NB4 (cell line): ENCODE measurements around the gene SGTA.

Experiments used
- DNase-seq: peaks from one replicate; pipeline ENCODE4 v3.0.0; 2010; ENCODE audit warnings: low read depth
- H3K4me3 ChIP-seq: one replicate; pipeline ENCODE4 v1.5.1; 2011; ENCODE audit warnings: mild to moderate bottlenecking, low read depth, low read length, moderate library complexity
- CTCF ChIP-seq: IDR thresholded peaks from one replicate; pipeline ENCODE4 v1.5.1; 2012; ENCODE audit warnings: low read depth, low read length
- MAX ChIP-seq: IDR thresholded peaks from 2 replicates; pipeline ENCODE4 v1.6.1; 2011; ENCODE audit warnings: low read depth, low read length
- MYC ChIP-seq: IDR thresholded peaks from 2 replicates; pipeline ENCODE4 v1.6.1; 2011; ENCODE audit warnings: low read depth, low read length
- POLR2A ChIP-seq: IDR thresholded peaks from 2 replicates; pipeline ENCODE4 v1.6.1; 2011; ENCODE audit warnings: mild to moderate bottlenecking; ENCODE audit not compliant: insufficient read length; ENCODE audit errors: extremely low read depth

SGTA gene

GRCh38 chr19:2777952-2778683 is 5.0 kb downstream of the SGTA start:
- no peak for TF ChIP-seq MYC
- no peak for TF ChIP-seq MAX
- no peak for TF ChIP-seq POLR2A
- no peak for TF ChIP-seq CTCF
- no peak for DNase-seq
- no peak overlapping the region for H3K4me3 ChIP-seq

GRCh38 chr19:2775556-2776430 is 7.3 kb downstream of the SGTA start:
- H3K4me3 ChIP-seq, result no peak overlapping the region
- DNase-seq, result peak; percentile 73
- TF ChIP-seq MYC, result no peak
- TF ChIP-seq CTCF, result no peak

- TF ChIP-seq CTCF (no peak), POLR2A (no peak), MYC (no peak), MAX (no peak)
- no peak overlapping the region for H3K4me3 ChIP-seq
Observed at GRCh38 chr19:2774953-2775555, 8.0 kb downstream of the SGTA start.

GRCh38 chr19:2774083-2774679 is 8.9 kb downstream of the SGTA start:
- DNase-seq, result no peak
- TF ChIP-seq MYC (no peak), POLR2A (no peak), CTCF (no peak), MAX (no peak)
- no peak overlapping the region for H3K4me3 ChIP-seq

More at GRCh38 chr19:2774953-2775555, 8.0 kb downstream of the SGTA start:
- DNase-seq, result no peak

GRCh38 chr19:2771786-2772674 is 11.0 kb downstream of the SGTA start:
- no peak for TF ChIP-seq CTCF
- TF ChIP-seq POLR2A, result no peak
- TF ChIP-seq MAX, result no peak
- TF ChIP-seq MYC, result no peak
- no peak overlapping the region for H3K4me3 ChIP-seq
- DNase-seq, result no peak
